Measurements from ENCODE around the gene FUT8.
"Not testable (repeated sequence)": the region's sequence is repeated elsewhere in the genome, so short reads cannot be mapped to it uniquely, and the experiment has no call there.

The FUT8 gene

GRCh38 chr14:65453807-65454480 lies 41.4 kb downstream of the FUT8 start:
- DNase-seq (ENCODE audit: low spot score) = no peak

- DNase-seq (ENCODE audit: low spot score) = no peak
Observed at GRCh38 chr14:65456247-65456646, 43.7 kb downstream of the FUT8 start.

GRCh38 chr14:65461730-65462129 lies 49.2 kb downstream of the FUT8 start:
- DNase-seq (ENCODE audit: low spot score) = no peak

GRCh38 chr14:65462411-65462810 lies 49.9 kb downstream of the FUT8 start:
- DNase-seq (ENCODE audit: low spot score) = peak; percentile 95

GRCh38 chr14:65465584-65465983 lies 53.1 kb downstream of the FUT8 start:
- no peak for DNase-seq (ENCODE audit: low spot score)

GRCh38 chr14:65467926-65468325 lies 55.4 kb downstream of the FUT8 start:
- not testable (repeated sequence) for DNase-seq (ENCODE audit: low spot score)

GRCh38 chr14:65469903-65470302 lies 57.4 kb downstream of the FUT8 start:
- DNase-seq (ENCODE audit: low spot score) = no peak

- no peak for DNase-seq (ENCODE audit: low spot score)
Observed at GRCh38 chr14:65470404-65470880, 57.9 kb downstream of the FUT8 start.

- peak; percentile 38 for DNase-seq (ENCODE audit: low spot score)
Observed at GRCh38 chr14:65471038-65471878, 58.7 kb downstream of the FUT8 start.

- no peak for DNase-seq (ENCODE audit: low spot score)
Observed at GRCh38 chr14:65472189-65472588, 59.7 kb downstream of the FUT8 start.

- no peak for DNase-seq (ENCODE audit: low spot score)
Observed at GRCh38 chr14:65476273-65476941, 63.9 kb downstream of the FUT8 start.

GRCh38 chr14:65476942-65477318 lies 64.4 kb downstream of the FUT8 start:
- no peak for DNase-seq (ENCODE audit: low spot score)

- no peak for DNase-seq (ENCODE audit: low spot score)
Observed at GRCh38 chr14:65478017-65478416, 65.5 kb downstream of the FUT8 start.

GRCh38 chr14:65478596-65478995 lies 66.1 kb downstream of the FUT8 start:
- peak; percentile 83 for DNase-seq (ENCODE audit: low spot score)

GRCh38 chr14:65479386-65479785 lies 66.9 kb downstream of the FUT8 start:
- DNase-seq (ENCODE audit: low spot score) = no peak

- DNase-seq (ENCODE audit: low spot score) = peak; percentile 38
Observed at GRCh38 chr14:65482757-65483438, 70.4 kb downstream of the FUT8 start.

GRCh38 chr14:65483647-65484046 lies 71.1 kb downstream of the FUT8 start:
- DNase-seq (ENCODE audit: low spot score) = peak; percentile 59

- DNase-seq (ENCODE audit: low spot score) = no peak
Observed at GRCh38 chr14:65485516-65485915, 73.0 kb downstream of the FUT8 start.

GRCh38 chr14:65486863-65487262 lies 74.3 kb downstream of the FUT8 start:
- no peak for DNase-seq (ENCODE audit: low spot score)

- DNase-seq (ENCODE audit: low spot score) = no peak
Observed at GRCh38 chr14:65487783-65488494, 75.4 kb downstream of the FUT8 start.

- no peak for DNase-seq (ENCODE audit: low spot score)
Observed at GRCh38 chr14:65491274-65491673, 78.7 kb downstream of the FUT8 start.

- DNase-seq (ENCODE audit: low spot score) = no peak
Observed at GRCh38 chr14:65492266-65492665, 79.7 kb downstream of the FUT8 start.

Data from kidney tubule cell (primary cell).